Aorta (tissue), 5 donors: ENCODE measurements around the gene MFSD6. TPM values are rescaled to one million over a fixed set of nuclear protein-coding genes. Genes with fewer than 3 reads are reported as not detected.

ENCODE experiments used
- ATAC-seq: fragments of 200-7000 bp; cut with Tn5 transposase; one replicate; pipeline ENCODE4 v1.9.1; 2022; ENCODE audit warnings: moderate library complexity; ENCODE audit not compliant: low FRiP score
- DNase-seq, 2 donors: peaks; one replicate each; pipeline ENCODE4 v3.0.0-alpha.2; 2020
- H3K27ac ChIP-seq, 2 donors: one replicate each; pipeline ENCODE4 v1.5.1; 2013; ENCODE audit warnings: low read length in 2 of 2, mild to moderate bottlenecking in 2 of 2, moderate library complexity in 2 of 2, control low read depth in 1 of 2, inconsistent platforms in 1 of 2, low read depth in 1 of 2
- H3K27me3 ChIP-seq, 2 donors: one replicate each; pipeline ENCODE4 v1.6.1; 2013; ENCODE audit warnings: control low read depth in 1 of 2, low read length in 1 of 2, mild to moderate bottlenecking in 1 of 2, moderate library complexity in 1 of 2; ENCODE audit not compliant: insufficient read depth in 2 of 2, control insufficient read depth in 1 of 2
- H3K36me3 ChIP-seq, 2 donors: one replicate each; pipeline ENCODE4 v1.6.1; 2013; ENCODE audit warnings: control low read depth in 1 of 2, low read length in 1 of 2, mild to moderate bottlenecking in 1 of 2; ENCODE audit not compliant: insufficient read depth in 2 of 2, control insufficient read depth in 1 of 2
- H3K4me1 ChIP-seq, 2 donors: one replicate each; pipeline ENCODE4 v1.6.1; 2013; ENCODE audit warnings: low read length in 2 of 2, control low read depth in 1 of 2, mild to moderate bottlenecking in 1 of 2, moderate library complexity in 1 of 2; ENCODE audit not compliant: insufficient read depth in 2 of 2, control insufficient read depth in 1 of 2
- H3K4me3 ChIP-seq, 2 donors: one replicate each; pipeline ENCODE4 v1.5.1; 2013; ENCODE audit warnings: low read length in 2 of 2, control low read depth in 1 of 2, mild to moderate bottlenecking in 1 of 2
- H3K9me3 ChIP-seq: one replicate; pipeline ENCODE4 v1.6.1; 2013; ENCODE audit warnings: mild to moderate bottlenecking, low read length; ENCODE audit not compliant: control insufficient read depth
- WGBS, 2 donors: extraction: QIAGEN DNeasy Blood & Tissue Kit; methylation state at CpG; one replicate each; pipeline ENCODE4 v1.1.7; 2013; 5-methylcytosine and 5-hydroxymethylcytosine counted together
- intact Hi-C, 2 donors: fragments of 100-400 bp; cut with DNase I; formaldehyde crosslinking; loops; one replicate each; pipeline versions ENCODE4 v1.14.2 to v1.15.0; 2022
- polyA plus RNA-seq, 2 donors: library from polyadenylated mRNA; stranded (reverse); fragments of 200-250 nt; gene quantifications; one replicate each; pipeline ENCODE4 v1.2.3, GENCODE V29; 2013
- total RNA-seq, 2 donors: library from RNA; stranded (reverse); fragmentation: NEBNext Ultra II Directional; extraction: Animal tissue kit (Norgen Biotek cat#: 25700); gene quantifications; one replicate each; pipeline ENCODE4 v1.2.1, GENCODE V29; 2021
- donor health status: healthy with polysubstance abuse.
- donor health status: Bipolar disorder and iron deficiency.
- donor health status: DM: no; HTN: no; CAD: no.
- donor health status: DM: no; HTN: no; CAD: no.
- donor health status: DM: yes; HTN: yes; CAD: no.

The MFSD6 gene
- total and polyA plus RNA-seq, 4 donors: 10.1 to 21.5 (median 16.8) TPM

DNA sequence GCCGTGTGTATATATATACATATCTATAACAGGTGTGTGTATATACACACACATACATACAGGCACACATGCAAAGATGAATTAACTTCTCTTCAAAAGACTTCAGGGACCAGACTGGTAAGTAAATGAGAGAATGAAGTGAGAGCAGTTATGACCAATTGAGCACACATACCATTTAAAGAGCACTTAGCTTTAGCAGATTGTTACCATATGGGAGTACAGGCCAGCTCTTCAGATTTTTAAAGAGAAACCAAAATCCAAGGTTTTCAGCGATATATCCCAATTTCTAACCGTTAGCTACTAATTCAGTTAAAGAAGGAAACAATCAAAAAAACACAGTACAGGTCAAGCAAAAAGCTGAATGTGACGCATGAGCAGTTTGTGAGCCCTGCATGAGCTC lies 41.1 kb upstream of the MFSD6 start:
- Histone ChIP-seq H3K9me3 (no peaks in the 10 kb centered on the region), H3K36me3 (peaks cover 5 to 6% of the 10 kb centered on the region in 2 donors), H3K27ac (no peak overlapping the region), H3K27me3 (no peaks in the 10 kb centered on the region), H3K4me1 (peaks cover 0 to 1% of the 10 kb centered on the region in 2 donors), H3K4me3 (no peak overlapping the region)
- intact Hi-C loops: no loop called here
- ATAC-seq: no peak
- DNase-seq: no peak
- WGBS, 2 donors: 96 to 97% methylated on average over 4 of the region's 4 CpGs

DNA sequence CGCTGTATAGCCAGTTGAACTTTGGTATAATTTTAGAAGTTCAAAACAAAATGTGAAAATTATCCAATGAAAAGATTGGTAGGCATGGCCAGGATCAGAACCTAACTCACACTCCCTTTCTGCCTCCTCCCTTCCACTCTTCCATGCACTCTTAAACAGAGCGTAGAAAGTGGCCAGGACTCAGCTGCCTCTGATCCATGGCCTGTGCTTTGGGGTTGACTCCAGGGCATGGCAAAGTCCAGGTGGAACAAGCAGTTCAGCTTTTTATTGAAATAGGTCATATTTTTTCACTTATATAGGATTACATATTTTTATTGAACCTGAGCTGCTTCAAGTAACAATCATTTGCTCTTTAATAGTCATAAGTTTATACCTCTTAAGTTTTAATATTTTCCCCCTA lies 38.5 kb upstream of the MFSD6 start:
- intact Hi-C loops: loop anchor here in 1 of 2 donors (5.0 kb wide), 1 partner anchor 282 kb away; no protein-coding TSS in a partner anchor
- Histone ChIP-seq H3K4me1 (peaks cover 0 to 1% of the 10 kb centered on the region in 2 donors), H3K9me3 (no peaks in the 10 kb centered on the region), H3K27ac (no peak overlapping the region), H3K36me3 (peaks cover 5 to 6% of the 10 kb centered on the region in 2 donors), H3K27me3 (no peaks in the 10 kb centered on the region), H3K4me3 (no peak overlapping the region)
- no peak for ATAC-seq
- DNase-seq: no peak
- 94 to 96% methylated on average over 2 of the region's 2 CpGs for WGBS, 2 donors

DNA sequence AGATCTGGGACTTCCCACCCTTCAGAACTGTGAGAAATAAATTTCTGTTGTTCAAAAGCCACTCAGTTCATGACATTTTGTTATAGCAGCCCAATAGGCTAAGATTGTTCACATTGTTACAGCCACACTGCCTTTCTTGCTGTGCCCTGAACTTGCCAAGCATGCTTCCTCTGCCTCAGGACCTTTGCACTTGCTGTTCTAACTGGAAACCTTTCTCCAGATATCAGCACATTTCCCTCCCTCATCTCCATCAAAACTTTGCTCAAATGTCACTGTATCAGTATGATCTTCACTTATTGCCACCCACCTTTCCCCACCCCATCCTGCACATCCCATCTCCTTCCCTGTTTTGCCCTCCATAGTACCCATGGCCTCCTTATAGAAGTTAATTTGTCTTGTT lies 32.1 kb upstream of the MFSD6 start:
- Histone ChIP-seq H3K4me3 (no peak overlapping the region), H3K4me1 (no peaks in the 10 kb centered on the region), H3K27ac (no peak overlapping the region), H3K27me3 (no peaks in the 10 kb centered on the region), H3K36me3 (no peaks in the 10 kb centered on the region), H3K9me3 (no peaks in the 10 kb centered on the region)
- DNase-seq (no peak), ATAC-seq (no peak)
- intact Hi-C loops: no loop called here

DNA sequence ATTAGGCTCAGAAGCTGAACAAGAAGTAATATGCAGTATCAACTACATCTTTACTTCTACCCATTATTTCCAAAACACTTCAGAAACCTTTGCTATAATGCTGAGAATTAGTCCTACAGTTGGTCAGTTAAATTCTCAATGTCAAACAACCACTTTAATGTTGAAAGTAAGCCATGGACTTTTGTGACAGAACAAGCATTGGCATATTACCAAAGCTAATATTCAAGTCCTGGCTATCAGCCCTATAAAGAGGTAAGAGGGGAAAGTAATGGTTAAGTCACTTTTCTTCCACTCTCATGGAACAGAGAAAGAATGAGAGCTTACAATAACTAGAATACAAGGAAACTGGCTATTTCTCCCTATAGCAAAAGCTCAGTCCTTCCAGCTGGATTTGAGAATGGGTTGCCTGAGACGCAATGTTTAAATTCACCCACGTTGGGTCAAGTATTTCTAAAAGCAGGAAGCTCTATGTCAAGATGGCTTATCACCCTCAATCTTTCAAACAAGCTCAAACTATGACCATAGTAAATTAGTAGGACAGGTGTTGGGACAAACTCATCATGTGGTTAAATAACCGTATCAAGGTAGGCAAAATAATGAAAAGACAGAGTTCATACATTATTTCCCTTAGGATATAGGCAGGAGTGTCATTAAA lies 31.4 kb upstream of the MFSD6 start:
- Histone ChIP-seq H3K4me1 (no peaks in the 10 kb centered on the region), H3K36me3 (no peaks in the 10 kb centered on the region), H3K4me3 (no peak overlapping the region), H3K27ac (no peak overlapping the region), H3K9me3 (no peaks in the 10 kb centered on the region), H3K27me3 (no peaks in the 10 kb centered on the region)
- intact Hi-C loops: no loop called here
- no peak for ATAC-seq
- no peak for DNase-seq
- WGBS, 2 donors: 68 to 70% methylated on average over 3 of the region's 3 CpGs

DNA sequence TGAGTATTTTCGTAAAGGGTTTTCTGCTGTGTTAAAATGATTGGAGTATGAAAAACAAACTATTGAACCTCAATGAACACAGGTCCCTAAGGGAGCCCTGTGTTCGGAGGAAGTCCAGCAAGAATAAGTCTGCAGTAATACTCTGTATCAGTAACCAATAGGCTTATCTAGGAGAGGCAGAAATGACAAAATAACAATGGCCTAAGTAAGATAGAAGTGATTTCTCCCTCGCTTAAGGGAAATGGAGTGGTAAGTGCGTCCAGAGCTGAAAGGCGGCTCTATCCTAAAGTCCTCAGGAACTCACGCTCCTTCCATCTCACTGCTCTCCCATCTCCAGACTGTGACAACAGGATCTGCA lies 29.3 kb upstream of the MFSD6 start:
- Histone ChIP-seq H3K27ac (no peak overlapping the region), H3K4me3 (no peak overlapping the region), H3K9me3 (no peaks in the 10 kb centered on the region), H3K27me3 (no peaks in the 10 kb centered on the region), H3K4me1 (no peaks in the 10 kb centered on the region), H3K36me3 (no peaks in the 10 kb centered on the region)
- ATAC-seq (no peak), DNase-seq (no peak)
- intact Hi-C loops: no loop called here
- WGBS, 2 donors: 89 to 92% methylated on average over 6 of the region's 6 CpGs

DNA sequence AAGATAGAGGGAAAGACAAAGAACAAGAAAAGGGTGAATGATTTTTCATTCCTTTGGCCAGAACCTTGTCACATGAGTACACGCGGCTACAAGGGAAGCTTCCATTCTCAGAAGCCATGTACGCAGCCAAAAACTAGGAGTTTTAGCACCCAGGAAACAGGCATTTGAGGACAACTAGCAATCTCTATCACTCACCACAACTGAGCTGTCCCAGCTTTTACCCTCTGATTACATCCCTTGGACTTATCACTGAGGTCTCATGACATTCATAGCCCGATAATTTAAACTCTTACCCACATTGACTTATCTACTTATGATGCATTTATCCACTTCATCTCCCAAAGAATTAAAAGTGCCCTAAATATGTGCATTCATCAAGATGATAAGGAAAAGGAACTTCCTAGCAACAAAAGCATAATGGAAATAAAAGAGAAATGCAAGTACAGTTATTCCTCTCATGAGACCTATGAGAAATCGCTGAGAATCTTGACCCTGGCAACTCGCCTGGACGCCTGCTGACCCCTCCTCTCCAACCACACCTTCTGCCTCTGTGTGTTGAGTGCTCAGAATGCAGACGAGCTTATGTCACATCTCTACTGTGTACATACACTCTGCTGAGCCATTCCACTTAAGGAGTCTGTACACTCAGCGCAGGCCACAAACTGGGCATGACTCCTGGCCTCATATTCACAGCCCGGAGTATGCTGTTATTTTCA lies 28.7 kb upstream of the MFSD6 start:
- no peak for ATAC-seq
- Histone ChIP-seq H3K4me1 (no peaks in the 10 kb centered on the region), H3K4me3 (no peak overlapping the region), H3K9me3 (no peaks in the 10 kb centered on the region), H3K36me3 (no peaks in the 10 kb centered on the region), H3K27me3 (no peaks in the 10 kb centered on the region), H3K27ac (no peak overlapping the region)
- DNase-seq: no peak
- 70 to 73% methylated on average over 10 of the region's 10 CpGs for WGBS, 2 donors
- intact Hi-C loops: no loop called here

DNA sequence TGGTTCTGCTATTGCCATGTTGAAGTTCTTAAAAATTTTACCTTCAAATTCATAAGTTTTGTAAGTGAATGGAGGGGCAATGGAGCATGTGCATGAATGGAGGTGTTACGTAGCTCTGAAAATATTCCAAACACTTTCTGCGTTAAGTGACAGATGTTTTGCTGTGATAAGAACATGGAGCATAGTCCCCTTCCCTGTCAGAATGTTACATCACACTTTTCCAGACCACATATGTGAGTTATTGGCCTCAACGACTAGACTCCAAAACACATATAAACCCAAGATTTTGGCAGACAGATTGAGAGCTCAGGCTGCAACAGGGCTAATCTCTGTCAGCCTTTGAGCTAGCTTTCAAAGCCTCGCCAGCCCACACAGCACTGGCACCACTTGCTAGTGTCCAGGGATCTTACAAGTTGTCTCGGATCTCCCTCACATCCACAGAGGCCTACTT lies 27.2 kb upstream of the MFSD6 start:
- 42% methylated on average over 5 of the region's 5 CpGs for WGBS, 2 donors
- intact Hi-C loops: no loop called here
- no peak for DNase-seq
- no peaks in the 10 kb centered on the region for H3K4me1 ChIP-seq
- H3K36me3 ChIP-seq: no peaks in the 10 kb centered on the region
- H3K27ac ChIP-seq: no peak overlapping the region
- ATAC-seq: no peak
- no peaks in the 10 kb centered on the region for H3K27me3 ChIP-seq
- H3K4me3 ChIP-seq: no peak overlapping the region
- no peaks in the 10 kb centered on the region for H3K9me3 ChIP-seq

DNA sequence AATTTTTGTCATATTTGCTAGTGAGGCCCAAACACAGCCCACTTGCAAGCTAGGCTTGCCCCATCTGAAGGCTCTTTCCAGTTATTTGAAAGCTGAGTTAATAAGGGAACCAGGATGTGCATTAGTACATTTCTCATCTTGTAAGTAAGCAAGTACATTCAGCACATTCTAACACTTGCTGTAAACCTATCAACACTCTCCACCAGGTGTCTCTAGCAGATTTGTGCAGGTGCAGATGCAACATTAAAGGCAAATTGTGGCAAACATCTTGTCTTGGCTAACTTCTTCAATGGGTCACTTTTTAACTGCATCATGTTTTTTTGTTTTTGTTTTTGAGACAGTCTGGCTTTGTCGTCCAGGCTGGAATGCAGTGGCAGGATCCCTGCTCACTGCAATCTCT lies 25.3 kb upstream of the MFSD6 start:
- intact Hi-C loops: no loop called here
- Histone ChIP-seq H3K9me3 (no peaks in the 10 kb centered on the region), H3K27ac (no peak overlapping the region), H3K4me1 (no peaks in the 10 kb centered on the region), H3K27me3 (no peaks in the 10 kb centered on the region), H3K36me3 (no peaks in the 10 kb centered on the region), H3K4me3 (no peak overlapping the region)
- no peak for ATAC-seq
- 82 to 83% methylated on average over 1 of the region's 1 CpG for WGBS, 2 donors
- no peak for DNase-seq

DNA sequence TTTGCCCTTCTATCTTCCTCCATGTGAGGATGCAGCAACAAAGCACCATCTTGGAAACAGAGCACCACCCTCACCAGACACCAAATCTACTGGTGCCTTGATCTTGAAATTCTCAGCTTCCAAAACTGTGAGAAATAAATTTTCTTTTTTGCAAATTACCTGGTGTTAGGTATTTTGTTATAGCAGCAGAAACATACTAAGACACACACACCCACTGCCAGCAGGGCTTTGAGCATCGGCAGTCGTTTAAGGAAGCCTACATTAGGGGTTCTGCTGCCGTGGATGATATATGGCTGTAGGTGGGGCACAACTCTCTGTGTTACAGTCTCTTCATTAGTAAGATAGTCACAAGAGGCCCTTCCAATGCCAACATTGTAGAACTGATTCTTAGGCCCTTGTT lies 20.7 kb upstream of the MFSD6 start:
- Histone ChIP-seq H3K4me3 (no peak overlapping the region), H3K9me3 (no peaks in the 10 kb centered on the region), H3K27ac (no peak overlapping the region), H3K27me3 (no peaks in the 10 kb centered on the region), H3K4me1 (no peaks in the 10 kb centered on the region), H3K36me3 (no peaks in the 10 kb centered on the region)
- WGBS, 2 donors: 92 to 93% methylated on average over 3 of the region's 3 CpGs
- intact Hi-C loops: no loop called here
- no peak for DNase-seq
- no peak for ATAC-seq
